Astrocyte (in vitro differentiated cells and primary cell): ENCODE results near the gene MYO1E. TPM values are rescaled to one million over a fixed set of nuclear protein-coding genes. Genes with fewer than 3 reads are reported as not detected.
A peak's percentile ranks its signal among the peaks of the same experiment; 100 is the strongest.

Source experiments
- DNase-seq: peaks from one replicate; pipeline ENCODE4 v3.0.0-alpha.2; 2010; ENCODE audit warnings: low read depth
- FAIRE-seq: peaks from 2 replicates; lab custom pipeline; 2011; peaks lifted over from hg19 to GRCh38; lab: Jason Lieb, UNC
- H2AFZ ChIP-seq: 2 replicates; pipeline ENCODE4 v1.6.0; 2012; ENCODE audit warnings: low read depth, low read length, inconsistent platforms
- H3K27ac ChIP-seq: 2 replicates; pipeline ENCODE4 v1.5.1; 2011; ENCODE audit warnings: low read depth, low read length, inconsistent platforms
- H3K27me3 ChIP-seq: 2 replicates; pipeline ENCODE4 v1.6.0; 2011; ENCODE audit warnings: low read length, inconsistent platforms; ENCODE audit not compliant: insufficient read depth
- H3K36me3 ChIP-seq: 2 replicates; pipeline ENCODE4 v1.5.1; 2011; ENCODE audit warnings: low read length, inconsistent platforms; ENCODE audit not compliant: insufficient read depth
- H3K4me1 ChIP-seq: 2 replicates; pipeline ENCODE4 v1.5.1; 2011; ENCODE audit warnings: low read length, inconsistent platforms; ENCODE audit not compliant: insufficient read depth
- H3K4me2 ChIP-seq: 2 replicates; pipeline ENCODE4 v1.6.0; 2012; ENCODE audit warnings: low read length, inconsistent platforms
- H3K4me3 ChIP-seq: 2 replicates; pipeline ENCODE4 v1.5.1; 2011; ENCODE audit warnings: low read depth, mild to moderate bottlenecking, low read length, inconsistent platforms; ENCODE audit not compliant: insufficient read depth
- H3K79me2 ChIP-seq: 2 replicates; pipeline ENCODE4 v1.6.0; 2012; ENCODE audit warnings: mild to moderate bottlenecking, low read length, inconsistent platforms; ENCODE audit not compliant: insufficient read depth
- H3K9ac ChIP-seq: 2 replicates; pipeline ENCODE4 v1.6.0; 2012; ENCODE audit warnings: mild to moderate bottlenecking, low read length, inconsistent platforms
- H3K9me3 ChIP-seq: 2 replicates; pipeline ENCODE4 v1.5.1; 2012; ENCODE audit warnings: low read depth, mild to moderate bottlenecking, low read length, inconsistent platforms; ENCODE audit not compliant: insufficient read depth
- H4K20me1 ChIP-seq: 2 replicates; pipeline ENCODE4 v1.6.0; 2012; ENCODE audit warnings: low read length, inconsistent platforms; ENCODE audit not compliant: insufficient read depth
- H3K27ac Mint-ChIP-seq: one replicate; pipeline ENCODE4 v1.8.0; 2021; ENCODE audit warnings: mild to moderate bottlenecking, mixed read lengths; ENCODE audit not compliant: unreplicated experiment
- H3K27me3 Mint-ChIP-seq: one replicate; pipeline ENCODE4 v1.8.0; 2021; ENCODE audit warnings: low read depth, mixed read lengths; ENCODE audit not compliant: unreplicated experiment
- H3K36me3 Mint-ChIP-seq: one replicate; pipeline ENCODE4 v1.8.0; 2021; ENCODE audit warnings: low read depth, mixed read lengths; ENCODE audit not compliant: unreplicated experiment
- H3K4me1 Mint-ChIP-seq: one replicate; pipeline ENCODE4 v1.8.0; 2021; ENCODE audit warnings: low read depth, mixed read lengths; ENCODE audit not compliant: unreplicated experiment
- H3K4me3 Mint-ChIP-seq: one replicate; pipeline ENCODE4 v1.8.0; 2021; ENCODE audit warnings: mild to moderate bottlenecking, moderate library complexity, mixed read lengths; ENCODE audit not compliant: unreplicated experiment
- H3K9me3 Mint-ChIP-seq: one replicate; pipeline ENCODE4 v1.8.0; 2021; ENCODE audit warnings: mild to moderate bottlenecking, mixed read lengths; ENCODE audit not compliant: unreplicated experiment
- EZH2 ChIP-seq: IDR thresholded peaks from 2 replicates; pipeline ENCODE4 v1.6.1; 2012; ENCODE audit warnings: mild to moderate bottlenecking, low read length, inconsistent platforms; ENCODE audit not compliant: insufficient read depth
- total RNA-seq: library from RNA; stranded (reverse); gene quantifications from 2 replicates; pipeline ENCODE4 v1.2.1, GENCODE V29; 2021
- TF ChIP-seq, protein P1 (sequence below): IDR thresholded peaks from 2 replicates; pipeline ENCODE4 v1.5.1; 2011; ENCODE audit warnings: low read depth, mild to moderate bottlenecking, inconsistent platforms, low read length, moderate library complexity; ENCODE audit not compliant: insufficient read depth

Gene MYO1E
- total RNA-seq, 1 donor from 2014 or later: 227 TPM

DNA sequence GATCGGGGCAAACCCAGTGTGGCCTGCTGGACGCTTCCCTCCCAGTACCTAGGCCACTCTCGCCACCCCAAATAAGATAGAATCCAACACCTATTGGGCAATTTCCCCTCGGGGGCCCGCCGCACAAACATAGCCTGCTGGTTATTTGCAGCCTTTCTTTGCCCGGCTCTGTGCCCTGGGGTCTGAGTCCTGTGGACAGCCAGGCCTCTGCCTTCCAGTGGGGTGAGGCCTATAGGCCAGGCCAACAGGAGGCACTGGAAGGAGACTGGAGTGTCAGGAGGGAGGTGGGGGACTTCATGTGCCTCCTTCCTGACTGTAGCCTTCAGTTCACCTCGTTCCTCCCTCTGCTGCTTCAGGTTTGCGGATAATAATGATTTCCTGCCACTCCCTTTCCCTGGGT is 213.5 kb downstream of the MYO1E start:
- Histone ChIP-seq H4K20me1 (no peaks in the 10 kb centered on the region), H3K27me3 (no peaks in the 10 kb centered on the region), H3K27ac (no peak overlapping the region), H3K9ac (no peak overlapping the region), H3K4me1 (no peaks in the 10 kb centered on the region), H3K79me2 (no peaks in the 10 kb centered on the region), H3K36me3 (peaks cover 35% of the 10 kb centered on the region), H2AFZ (no peak overlapping the region), H3K4me2 (no peak overlapping the region), H3K9me3 (no peaks in the 10 kb centered on the region), H3K4me3 (no peak overlapping the region)
- H3K36me3 Mint-ChIP-seq: peaks cover 32% of the 10 kb centered on the region
- no peaks in the 10 kb centered on the region for H3K4me1 Mint-ChIP-seq
- H3K4me3 Mint-ChIP-seq: no peak overlapping the region
- H3K27me3 Mint-ChIP-seq: no peaks in the 10 kb centered on the region
- DNase-seq: no peak
- TF ChIP-seq EZH2: no peak
- TF ChIP-seq, protein P1, sequence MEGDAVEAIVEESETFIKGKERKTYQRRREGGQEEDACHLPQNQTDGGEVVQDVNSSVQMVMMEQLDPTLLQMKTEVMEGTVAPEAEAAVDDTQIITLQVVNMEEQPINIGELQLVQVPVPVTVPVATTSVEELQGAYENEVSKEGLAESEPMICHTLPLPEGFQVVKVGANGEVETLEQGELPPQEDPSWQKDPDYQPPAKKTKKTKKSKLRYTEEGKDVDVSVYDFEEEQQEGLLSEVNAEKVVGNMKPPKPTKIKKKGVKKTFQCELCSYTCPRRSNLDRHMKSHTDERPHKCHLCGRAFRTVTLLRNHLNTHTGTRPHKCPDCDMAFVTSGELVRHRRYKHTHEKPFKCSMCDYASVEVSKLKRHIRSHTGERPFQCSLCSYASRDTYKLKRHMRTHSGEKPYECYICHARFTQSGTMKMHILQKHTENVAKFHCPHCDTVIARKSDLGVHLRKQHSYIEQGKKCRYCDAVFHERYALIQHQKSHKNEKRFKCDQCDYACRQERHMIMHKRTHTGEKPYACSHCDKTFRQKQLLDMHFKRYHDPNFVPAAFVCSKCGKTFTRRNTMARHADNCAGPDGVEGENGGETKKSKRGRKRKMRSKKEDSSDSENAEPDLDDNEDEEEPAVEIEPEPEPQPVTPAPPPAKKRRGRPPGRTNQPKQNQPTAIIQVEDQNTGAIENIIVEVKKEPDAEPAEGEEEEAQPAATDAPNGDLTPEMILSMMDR: no peak
- FAIRE-seq: no peak
- H3K27ac Mint-ChIP-seq: no peak overlapping the region
- H3K9me3 Mint-ChIP-seq: no peaks in the 10 kb centered on the region

DNA sequence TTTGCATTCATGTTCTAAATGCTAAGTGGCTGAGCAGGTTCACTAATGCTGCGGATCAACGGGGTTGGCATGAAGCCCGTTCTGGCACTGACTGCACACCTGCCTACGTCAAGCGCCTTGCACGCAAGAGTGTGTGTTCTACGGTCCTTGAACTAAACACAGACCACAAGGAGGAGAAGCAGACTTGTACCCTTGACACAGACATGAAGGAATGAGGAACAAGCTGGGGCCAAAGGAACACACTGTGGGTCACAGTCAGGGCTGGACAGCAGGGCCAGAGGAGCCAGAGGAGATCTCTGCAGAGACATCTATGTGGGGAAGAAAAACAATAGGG is 214.0 kb downstream of the MYO1E start:
- no peaks in the 10 kb centered on the region for H3K4me1 Mint-ChIP-seq
- Histone ChIP-seq H3K4me3 (no peak overlapping the region), H4K20me1 (no peaks in the 10 kb centered on the region), H3K27ac (no peak overlapping the region), H2AFZ (no peak overlapping the region), H3K4me2 (no peak overlapping the region), H3K9ac (no peak overlapping the region), H3K9me3 (no peaks in the 10 kb centered on the region), H3K36me3 (peaks cover 35% of the 10 kb centered on the region), H3K27me3 (no peaks in the 10 kb centered on the region), H3K79me2 (no peaks in the 10 kb centered on the region), H3K4me1 (no peaks in the 10 kb centered on the region)
- no peaks in the 10 kb centered on the region for H3K27me3 Mint-ChIP-seq
- DNase-seq (no peak), FAIRE-seq (no peak)
- H3K9me3 Mint-ChIP-seq: no peaks in the 10 kb centered on the region
- peak overlapping the region; percentile 64 for H3K27ac Mint-ChIP-seq
- TF ChIP-seq, protein P1: no peak
- no peak for TF ChIP-seq EZH2
- no peak overlapping the region for H3K4me3 Mint-ChIP-seq
- peaks cover 34% of the 10 kb centered on the region for H3K36me3 Mint-ChIP-seq

DNA sequence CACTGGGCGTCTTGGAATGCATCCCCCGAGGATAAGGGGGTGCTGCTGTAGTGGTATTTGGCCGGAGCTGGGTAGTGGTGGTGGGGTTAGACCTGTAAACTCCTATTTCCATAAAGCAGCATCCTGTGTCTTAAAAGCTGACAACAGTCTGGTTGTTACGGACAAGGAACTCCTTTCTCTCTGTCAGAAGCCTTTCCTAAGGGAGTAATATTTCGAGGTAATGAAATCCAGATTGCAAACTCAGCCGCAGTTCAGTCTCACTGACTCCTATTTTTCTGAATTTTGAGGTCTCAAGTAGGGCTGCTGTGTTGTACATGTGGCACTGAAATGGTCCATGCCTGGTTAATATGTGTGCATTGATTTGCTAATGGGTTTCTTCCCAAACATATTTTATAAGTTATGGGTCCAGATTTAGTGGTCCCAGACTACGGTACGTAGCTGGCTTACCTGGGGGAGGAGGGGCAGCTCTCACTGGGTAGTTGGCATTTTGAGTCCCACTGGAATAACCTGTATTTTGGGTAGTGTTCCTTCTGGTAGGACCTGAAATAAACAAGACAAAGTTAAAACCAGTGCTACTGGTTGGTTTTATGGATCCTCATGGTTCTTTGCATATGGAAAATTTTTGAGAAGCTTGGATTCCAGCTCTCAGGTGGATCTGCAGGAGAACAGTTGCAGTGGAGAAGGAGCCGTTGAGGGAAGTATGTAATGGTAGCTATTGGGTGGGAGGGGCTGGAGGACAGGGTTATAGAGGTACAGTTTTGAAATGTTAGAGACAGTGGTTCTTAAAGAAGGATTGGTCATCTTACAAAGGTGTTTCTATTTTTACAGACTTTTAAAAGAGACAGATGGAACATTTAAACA is 214.6 kb downstream of the MYO1E start:
- TF ChIP-seq, protein P1: no peak
- TF ChIP-seq EZH2: no peak
- Mint-ChIP-seq H3K36me3 (peaks cover 38% of the 10 kb centered on the region), H3K27me3 (no peaks in the 10 kb centered on the region), H3K4me1 (no peaks in the 10 kb centered on the region), H3K27ac (no peak overlapping the region), H3K9me3 (no peaks in the 10 kb centered on the region), H3K4me3 (no peak overlapping the region)
- no peaks in the 10 kb centered on the region for H3K4me1 ChIP-seq
- no peaks in the 10 kb centered on the region for H3K79me2 ChIP-seq
- no peak overlapping the region for H3K9ac ChIP-seq
- no peaks in the 10 kb centered on the region for H3K9me3 ChIP-seq
- no peak for FAIRE-seq
- no peak overlapping the region for H3K27ac ChIP-seq
- H3K36me3 ChIP-seq: peaks cover 39% of the 10 kb centered on the region
- H2AFZ ChIP-seq: no peak overlapping the region
- no peak overlapping the region for H3K4me3 ChIP-seq
- H3K27me3 ChIP-seq: no peaks in the 10 kb centered on the region
- no peak for DNase-seq
- H3K4me2 ChIP-seq: no peak overlapping the region
- no peaks in the 10 kb centered on the region for H4K20me1 ChIP-seq
